Heart right ventricle (tissue), 16 donors: ENCODE measurements around the gene CEP68. TPM values are rescaled to one million over a fixed set of nuclear protein-coding genes. Genes with fewer than 3 reads are reported as not detected.

ENCODE experiments used
- ATAC-seq, 8 donors: fragments of 200-7000 bp; cut with Tn5 transposase; one replicate each; pipeline ENCODE4 v1.9.1; 2020; ENCODE audit warnings: mild to moderate bottlenecking in 8 of 8, moderate library complexity in 8 of 8, moderate number of reproducible peaks in 1 of 8
- DNase-seq, 2 donors: peaks; one replicate each; pipeline ENCODE4 v3.0.0-alpha.2; 2020
- H3K27ac ChIP-seq, 10 donors: fragments of 200-600 bp; sonication (generic) in 2 of 10; one replicate each; pipeline versions ENCODE4 v1.5.0 to v1.8.0; 2020 to 2022; ENCODE audit warnings: mild to moderate bottlenecking in 3 of 10
- H3K27me3 ChIP-seq, 7 donors: fragments of 200-600 bp; one replicate each; pipeline ENCODE4 v1.8.0; 2021 to 2022; ENCODE audit warnings: mild to moderate bottlenecking in 2 of 7
- H3K36me3 ChIP-seq, 9 donors: fragments of 200-600 bp; sonication (generic) in 1 of 9; one replicate each; pipeline versions ENCODE4 v1.5.0 to v1.8.0; 2020 to 2022; ENCODE audit warnings: mild to moderate bottlenecking in 2 of 9
- H3K4me1 ChIP-seq, 9 donors: fragments of 200-600 bp; sonication (generic) in 1 of 9; one replicate each; pipeline versions ENCODE4 v1.5.0 to v1.8.0; 2020 to 2022; ENCODE audit warnings: mild to moderate bottlenecking in 4 of 9
- H3K4me3 ChIP-seq, 10 donors: fragments of 200-600 bp; sonication (generic) in 2 of 10; one replicate each; pipeline versions ENCODE4 v1.5.0 to v1.8.0; 2020 to 2022; ENCODE audit warnings: mild to moderate bottlenecking in 7 of 10, moderate library complexity in 2 of 10
- H3K9me3 ChIP-seq, 11 donors: fragments of 200-600 bp in 10 of 11; sonication (generic) in 2 of 11; one replicate each; pipeline versions ENCODE4 v1.5.0 to v1.8.0; 2013 to 2022; ENCODE audit warnings: mild to moderate bottlenecking in 2 of 11, control low read depth in 1 of 11, moderate library complexity in 1 of 11
- WGBS, 2 donors: extraction: QIAGEN DNeasy Blood & Tissue Kit; methylation state at CpG; one replicate each; pipeline ENCODE4 v1.1.7; 2013; ENCODE audit warnings: inconsistent platforms in 1 of 2; 5-methylcytosine and 5-hydroxymethylcytosine counted together
- intact Hi-C, 10 donors: fragments of 100-400 bp; cut with DNase I; formaldehyde crosslinking; loops; one replicate each; pipeline versions ENCODE4 v1.11.1 to v1.14.2; 2022
- polyA plus RNA-seq, 2 donors: library from polyadenylated mRNA; stranded (reverse); fragments of 200-250 nt; gene quantifications; one replicate each; pipeline ENCODE4 v1.2.3, GENCODE V29; 2013
- total RNA-seq, 10 donors: library from RNA; stranded (reverse); fragmentation: NEBNext Ultra II Directional in 3 of 10; extraction: Animal tissue kit (Norgen Biotek cat#: 25700) in 3 of 10; gene quantifications; one replicate each; pipeline versions ENCODE4 v1.2.1 to v1.2.4, GENCODE V29; 2021 to 2023
- TF ChIP-seq, protein P1 (sequence below), 9 donors: fragments of 200-600 bp; sonication (generic) in 2 of 9; IDR thresholded peaks; one replicate each; pipeline versions ENCODE4 v1.5.0 to v1.8.0; 2021 to 2022; ENCODE audit warnings: antibody characterized with exemption in 9 of 9, mild to moderate bottlenecking in 5 of 9, moderate library complexity in 1 of 9
- donor health status: Arrhythmogenic right ventricular cardiomyopathy.
- donor health status: ischemic (EF 13 %, LVEDD 7.1; RV severe dilation, severe dysfunction).
- donor health status: healthy with polysubstance abuse.
- donor health status: DM: no; HTN: yes; CAD: no.
- donor health status: DM: no; HTN: no; CAD: no.
- donor health status: ischemic (EF 25% LVEDD 6.9; RV normal size, moderate dysfunction).
- donor health status: ischemic (EF 25% LVEDD 5.7; RV mildly dilated, moderate dysfunction).
- donor health status: healthy.
- donor health status: DM: yes; HTN: yes; CAD: no.
- donor health status: Ischemic cardiomyopathy.
- donor health status: ischemic (EF 35%, LVEDD 5.7; RV mildly dilated, moderate dysfunction).
- donor health status: nonischemic (EF 11% LVEDD 7.7; RV severe dilation, severe dysfunction).
- donor health status: DM: yes; HTN: yes; CAD: no.
- donor health status: PGD.
- donor health status: ischemic (EF 29% LVEDD 5.4; RV normal size, mild dysfunction).
- donor health status: nonischemic (EF 23%, LVEDD 6.1; RV moderate dilation, normal function).

Gene CEP68
- total and polyA plus RNA-seq, 12 donors: 4.3 to 28.4 (median 19.9) TPM

DNA sequence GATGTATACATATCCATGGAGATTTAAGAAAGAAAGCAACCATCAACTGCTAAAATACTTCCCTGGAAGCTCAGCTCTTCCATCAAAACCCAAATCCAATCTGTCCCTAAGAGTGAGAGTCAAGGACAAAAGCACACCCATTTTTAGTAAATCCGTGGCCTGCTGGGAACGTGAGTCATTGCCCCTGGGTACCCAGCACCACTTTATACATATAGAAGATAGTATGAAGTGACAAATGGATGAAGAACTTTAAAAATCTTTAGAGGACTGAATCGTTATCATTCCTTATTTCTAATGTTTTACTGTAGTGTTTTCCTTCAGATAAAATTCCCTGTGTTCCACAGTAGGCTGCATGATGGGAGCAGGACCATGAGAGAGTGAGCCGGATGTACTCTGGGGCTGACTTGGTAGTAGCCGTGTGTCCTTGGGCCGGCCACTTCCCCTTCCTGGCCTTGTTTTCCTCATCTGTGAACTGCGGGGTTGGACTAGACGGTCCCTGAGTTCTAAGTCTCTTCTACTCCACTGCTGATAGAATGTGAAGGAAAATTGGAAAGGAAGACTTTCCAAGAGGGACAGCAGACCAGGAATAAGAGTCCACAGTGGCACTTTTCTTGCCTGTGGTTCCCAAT, 28.5 kb upstream of the CEP68 start:
- DNase-seq: no peak
- Histone ChIP-seq H3K36me3 (peaks cover 0 to 13% (median 0%) of the 10 kb centered on the region in 9 donors), H3K9me3 (no peaks in the 10 kb centered on the region), H3K4me3 (no peak overlapping the region), H3K4me1 (peaks cover 0 to 49% (median 17%) of the 10 kb centered on the region in 9 donors), H3K27me3 (no peaks in the 10 kb centered on the region), H3K27ac (peak overlapping the region in 2 of 10 donors; percentile 21 to 31)
- intact Hi-C loops: no loop called here
- 66 to 82% methylated on average over 8 of the region's 8 CpGs for WGBS, 2 donors
- peak in 4 of 8 donors; percentile 55 to 78 (median 59) for ATAC-seq
- TF ChIP-seq, protein P1, sequence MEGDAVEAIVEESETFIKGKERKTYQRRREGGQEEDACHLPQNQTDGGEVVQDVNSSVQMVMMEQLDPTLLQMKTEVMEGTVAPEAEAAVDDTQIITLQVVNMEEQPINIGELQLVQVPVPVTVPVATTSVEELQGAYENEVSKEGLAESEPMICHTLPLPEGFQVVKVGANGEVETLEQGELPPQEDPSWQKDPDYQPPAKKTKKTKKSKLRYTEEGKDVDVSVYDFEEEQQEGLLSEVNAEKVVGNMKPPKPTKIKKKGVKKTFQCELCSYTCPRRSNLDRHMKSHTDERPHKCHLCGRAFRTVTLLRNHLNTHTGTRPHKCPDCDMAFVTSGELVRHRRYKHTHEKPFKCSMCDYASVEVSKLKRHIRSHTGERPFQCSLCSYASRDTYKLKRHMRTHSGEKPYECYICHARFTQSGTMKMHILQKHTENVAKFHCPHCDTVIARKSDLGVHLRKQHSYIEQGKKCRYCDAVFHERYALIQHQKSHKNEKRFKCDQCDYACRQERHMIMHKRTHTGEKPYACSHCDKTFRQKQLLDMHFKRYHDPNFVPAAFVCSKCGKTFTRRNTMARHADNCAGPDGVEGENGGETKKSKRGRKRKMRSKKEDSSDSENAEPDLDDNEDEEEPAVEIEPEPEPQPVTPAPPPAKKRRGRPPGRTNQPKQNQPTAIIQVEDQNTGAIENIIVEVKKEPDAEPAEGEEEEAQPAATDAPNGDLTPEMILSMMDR (IDR thresholded peaks at IDR 0.05): no peak

DNA sequence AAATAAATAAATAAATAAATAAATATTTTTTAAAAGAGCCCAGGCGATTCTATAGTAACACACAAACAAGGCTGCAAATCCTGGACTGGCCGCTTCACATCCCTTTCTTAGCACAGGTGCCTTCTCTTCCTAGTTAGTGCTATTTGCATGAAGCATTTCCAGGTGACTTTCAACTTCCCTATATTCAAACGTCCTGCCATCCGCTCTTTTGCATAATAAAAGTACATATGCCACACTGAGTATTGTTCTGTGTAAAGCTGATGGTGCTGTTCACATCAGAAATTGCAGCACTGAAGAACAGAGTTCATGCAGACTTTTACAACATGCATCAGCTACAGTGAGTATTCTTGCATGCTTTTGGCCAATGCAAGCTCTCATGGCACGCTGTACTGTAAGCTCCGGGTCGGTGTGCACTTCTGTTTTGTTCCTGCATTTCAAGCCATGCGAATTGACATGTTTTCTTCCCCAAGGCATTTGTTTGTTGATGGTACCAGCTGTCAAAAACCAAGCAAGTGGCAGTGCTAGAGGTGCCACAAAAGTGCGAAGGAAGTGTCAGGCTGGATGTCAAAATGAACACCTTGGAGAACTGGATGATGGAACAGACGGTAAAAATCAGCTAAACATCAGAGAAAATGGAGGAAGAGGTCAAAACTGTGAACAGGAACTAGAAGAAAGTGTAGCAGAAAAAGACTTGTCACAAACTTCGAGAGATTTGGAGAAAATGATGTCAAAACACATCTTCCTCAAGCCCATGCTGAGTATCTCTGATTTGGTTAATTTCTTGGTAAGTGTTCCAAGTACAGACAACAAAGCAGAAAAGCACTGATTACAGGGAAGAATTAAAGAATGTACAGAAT, 25.5 kb upstream of the CEP68 start:
- 86 to 89% methylated on average over 11 of the region's 11 CpGs for whole genome bisulfite sequencing, 2 donors
- ATAC-seq: no peak

DNA sequence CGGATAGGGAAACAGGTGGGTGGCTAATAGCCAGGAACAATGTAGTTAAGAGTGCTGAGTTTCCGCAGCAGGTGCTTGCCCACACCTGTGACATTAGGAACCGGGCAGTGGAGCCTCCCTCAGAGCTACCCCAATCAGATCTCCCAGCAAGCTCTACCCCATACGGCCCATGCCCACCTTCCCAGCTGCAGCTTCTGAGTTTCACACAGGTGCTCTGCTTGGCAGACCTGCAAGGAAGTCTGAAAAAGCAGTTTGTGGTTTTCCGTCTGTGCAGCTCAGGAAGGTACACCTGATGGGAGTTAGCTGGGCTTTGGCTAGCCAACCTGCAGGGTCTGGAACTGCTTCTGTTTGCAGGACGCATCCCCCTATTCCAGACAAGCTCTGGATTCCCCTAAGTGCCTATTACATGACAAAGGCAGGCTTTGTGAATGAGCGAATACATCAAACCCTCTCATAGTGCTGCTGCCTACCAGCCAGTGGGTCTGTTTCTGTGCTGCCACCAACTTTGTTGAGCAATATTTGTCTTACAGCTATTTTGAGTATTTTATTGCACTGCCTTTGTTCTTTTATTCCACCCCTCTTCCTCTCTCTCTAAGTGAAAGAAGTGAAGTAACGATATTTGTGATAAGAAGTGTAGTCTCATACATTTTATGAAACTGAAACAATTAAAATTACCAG, 24.7 kb upstream of the CEP68 start:
- ATAC-seq: peak in 2 of 8 donors; percentile 18 to 19
- Histone ChIP-seq H3K27ac (no peak overlapping the region), H3K9me3 (no peaks in the 10 kb centered on the region), H3K4me3 (no peak overlapping the region), H3K4me1 (peaks cover 0 to 42% (median 17%) of the 10 kb centered on the region in 9 donors), H3K36me3 (no peaks in the 10 kb centered on the region), H3K27me3 (no peaks in the 10 kb centered on the region)
- TF ChIP-seq, protein P1 (IDR thresholded peaks at IDR 0.05): no peak
- no peak for DNase-seq
- WGBS, 2 donors: 68 to 75% methylated on average over 8 of the region's 8 CpGs
- intact Hi-C loops: loop anchor here in 2 of 10 donors (2.0 to 5.0 kb wide), 2 partner anchors 44 to 115 kb away; partner anchors contain the start of gene SLC1A4 (in 1 of the 2)

More for the DNA sequence above, 25.5 kb upstream of the CEP68 start:
- intact Hi-C loops: loop anchor here in 1 of 10 donors (5.0 kb wide), 1 partner anchor 43 kb away; the partner anchor contains the start of gene SLC1A4
- H3K36me3 ChIP-seq: no peaks in the 10 kb centered on the region
- no peaks in the 10 kb centered on the region for H3K27me3 ChIP-seq
- H3K27ac ChIP-seq: no peak overlapping the region
- TF ChIP-seq, protein P1 (IDR thresholded peaks at IDR 0.05): no peak
- H3K4me3 ChIP-seq: no peak overlapping the region
- no peak for DNase-seq
- peaks cover 0 to 49% (median 17%) of the 10 kb centered on the region in 9 donors for H3K4me1 ChIP-seq
- no peaks in the 10 kb centered on the region for H3K9me3 ChIP-seq
